ENCODE measurements around the gene RNF34. TPM values are rescaled to one million over a fixed set of nuclear protein-coding genes. Genes with fewer than 3 reads are reported as not detected.

RNF34 gene
- polyA plus RNA-seq, 1 of the 3 experiments (the other 2 are of a cell fraction): 29.4 TPM

DNA sequence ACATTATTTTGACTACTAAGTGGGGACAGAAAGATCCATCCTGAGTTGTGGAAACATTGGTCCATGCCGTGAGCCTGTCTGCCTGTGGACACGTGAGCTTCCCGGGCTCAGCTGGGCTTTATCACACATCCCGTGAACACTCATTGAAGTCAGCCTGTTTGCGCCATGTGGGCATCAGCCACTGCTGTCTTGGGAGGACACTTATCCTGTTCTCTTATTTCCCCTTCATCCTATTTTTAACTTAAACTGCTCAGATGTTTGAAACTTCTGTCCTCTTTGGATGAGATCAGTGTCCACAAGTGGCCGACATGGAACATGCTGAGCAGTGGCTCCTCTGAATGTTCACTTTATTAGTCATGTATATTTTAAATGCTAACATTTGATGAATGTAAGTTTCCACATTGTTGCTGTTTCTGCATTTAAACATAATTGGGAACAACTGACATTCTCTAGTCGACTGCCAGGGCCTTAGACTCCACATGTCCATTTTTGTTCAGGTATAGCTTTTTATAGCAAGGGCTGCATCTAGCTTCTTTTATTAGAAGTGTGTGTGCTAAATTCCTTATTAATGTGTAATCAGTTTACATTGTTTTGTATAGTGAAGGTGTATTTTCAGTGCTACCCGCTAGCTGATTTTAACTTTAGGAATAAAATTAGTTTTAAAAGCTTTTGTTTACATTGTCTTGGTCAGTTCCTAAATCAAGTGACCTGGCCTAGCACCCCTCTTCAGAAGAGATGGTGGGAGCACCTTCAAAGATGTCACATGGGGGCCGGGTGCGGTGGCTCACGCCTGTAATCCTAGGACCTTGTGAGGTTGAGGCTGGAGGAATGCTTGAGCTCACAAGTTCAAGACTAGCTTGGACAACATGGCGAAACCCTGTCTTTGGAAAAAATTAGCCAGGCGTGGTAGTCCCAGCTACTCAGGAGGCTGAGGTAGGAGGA is 24.0 kb downstream of the RNF34 start:
- Histone ChIP-seq H3F3A (replicated peaks; ENCODE audit: insufficient read depth) (peaks cover 1% of the 10 kb centered on the region), H2AFZ (ENCODE audit: low read depth) (no peak overlapping the region), H3K4me2 (no peak overlapping the region), H3K36me3 (replicated peaks in 1 of 2; ENCODE audit: control insufficient read depth in 1 of 2, insufficient read depth in 2 of 2, low read length in 1 of 2) (peaks cover 63 to 64% of the 10 kb centered on the region in 2 experiments), H3K9ac (no peak overlapping the region), H3K79me2 (ENCODE audit: insufficient read depth) (no peaks in the 10 kb centered on the region; the same call in 1 of the 2 replicates), H3K27ac (ENCODE audit: low read depth in 2 of 2, low read length in 1 of 2) (no peak overlapping the region), H3K9me2 (no peaks in the 10 kb centered on the region), H4K20me1 (ENCODE audit: insufficient read depth) (no peaks in the 10 kb centered on the region; the same call in 1 of the 2 replicates), H3K4me3 (ENCODE audit: low read depth in 2 of 2, low read length in 1 of 2) (no peak overlapping the region), H3K27me3 (ENCODE audit: insufficient read depth) (no peaks in the 10 kb centered on the region), H3K9me3 (no peaks in the 10 kb centered on the region), H3K4me1 (ENCODE audit: control insufficient read depth in 1 of 2, insufficient read depth in 2 of 2, low read depth in 1 of 2, low read length in 1 of 2) (0 out of 4 replicates have a peak, but pooled peaks cover 0 to 3% of the 10 kb centered on the region in 2 experiments)
- CTCF ChIA-PET: interaction anchor here (1.1 to 6.3 kb wide), 3 partner anchors 15 to 100 kb away, joined by 3 to 40 read pairs (median 6); no protein-coding TSS in a partner anchor
- POLR2A ChIA-PET: no interaction called here
- WGBS (ENCODE audit: low lambda C conversion rate): 89% methylated on average over 13 of the region's 13 CpGs
- TF ChIP-seq MXI1 (IDR thresholded peaks at IDR 0.05; ENCODE audit: low read depth, low read length) (no peak), TEAD4 (IDR thresholded peaks at IDR 0.05; ENCODE audit: borderline replicate concordance, insufficient read depth) (no peak), MAX (IDR thresholded peaks at IDR 0.05; ENCODE audit: low read depth) (no peak), NFIC (IDR thresholded peaks at IDR 0.05; ENCODE audit: borderline replicate concordance) (no peak), EZH2phosphoT487 (IDR thresholded peaks at IDR 0.05; ENCODE audit: borderline replicate concordance, low read depth) (no peak), SIN3A (IDR thresholded peaks at IDR 0.05; ENCODE audit: borderline replicate concordance, low read depth, low read length) (no peak), USF1 (IDR thresholded peaks at IDR 0.05; ENCODE audit: borderline replicate concordance, low read depth) (no peak), NRF1 (IDR thresholded peaks at IDR 0.05; ENCODE audit: low read depth, low read length) (no peak), JUND (IDR thresholded peaks at IDR 0.05) (no peak), YY1 (IDR thresholded peaks at IDR 0.05; ENCODE audit: low read depth) (no peak)
- TF ChIP-seq, protein P1, sequence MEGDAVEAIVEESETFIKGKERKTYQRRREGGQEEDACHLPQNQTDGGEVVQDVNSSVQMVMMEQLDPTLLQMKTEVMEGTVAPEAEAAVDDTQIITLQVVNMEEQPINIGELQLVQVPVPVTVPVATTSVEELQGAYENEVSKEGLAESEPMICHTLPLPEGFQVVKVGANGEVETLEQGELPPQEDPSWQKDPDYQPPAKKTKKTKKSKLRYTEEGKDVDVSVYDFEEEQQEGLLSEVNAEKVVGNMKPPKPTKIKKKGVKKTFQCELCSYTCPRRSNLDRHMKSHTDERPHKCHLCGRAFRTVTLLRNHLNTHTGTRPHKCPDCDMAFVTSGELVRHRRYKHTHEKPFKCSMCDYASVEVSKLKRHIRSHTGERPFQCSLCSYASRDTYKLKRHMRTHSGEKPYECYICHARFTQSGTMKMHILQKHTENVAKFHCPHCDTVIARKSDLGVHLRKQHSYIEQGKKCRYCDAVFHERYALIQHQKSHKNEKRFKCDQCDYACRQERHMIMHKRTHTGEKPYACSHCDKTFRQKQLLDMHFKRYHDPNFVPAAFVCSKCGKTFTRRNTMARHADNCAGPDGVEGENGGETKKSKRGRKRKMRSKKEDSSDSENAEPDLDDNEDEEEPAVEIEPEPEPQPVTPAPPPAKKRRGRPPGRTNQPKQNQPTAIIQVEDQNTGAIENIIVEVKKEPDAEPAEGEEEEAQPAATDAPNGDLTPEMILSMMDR (IDR thresholded peaks at IDR 0.05): no peak
- DNase-seq: no peak

- no peak overlapping the region for H3K27ac ChIP-seq (ENCODE audit: low read depth in 2 of 2, low read length in 1 of 2)
- POLR2A ChIA-PET: no interaction called here
- H3K4me3 ChIP-seq (ENCODE audit: low read depth in 2 of 2, low read length in 1 of 2): no peak overlapping the region
- no peaks in the 10 kb centered on the region for H3K27me3 ChIP-seq (ENCODE audit: insufficient read depth)
- CTCF ChIA-PET: interaction anchor here (2.1 to 6.3 kb wide), 2 partner anchors 15 to 19 kb away, joined by 6 to 40 read pairs; no protein-coding TSS in a partner anchor
- no peaks in the 10 kb centered on the region for H3K9me3 ChIP-seq
- H4K20me1 ChIP-seq (ENCODE audit: insufficient read depth): no peaks in the 10 kb centered on the region; the same call in 1 of the 2 replicates
- no peak overlapping the region for H3K4me2 ChIP-seq
- 0 out of 4 replicates have a peak, but pooled peaks cover 0 to 3% of the 10 kb centered on the region in 2 experiments for H3K4me1 ChIP-seq (ENCODE audit: control insufficient read depth in 1 of 2, insufficient read depth in 2 of 2, low read depth in 1 of 2, low read length in 1 of 2)
- H3K9me2 ChIP-seq: no peaks in the 10 kb centered on the region
- no peak overlapping the region for H2AFZ ChIP-seq (ENCODE audit: low read depth)
- H3K79me2 ChIP-seq (ENCODE audit: insufficient read depth): no peaks in the 10 kb centered on the region; the same call in 1 of the 2 replicates
- no peak for DNase-seq
- H3F3A ChIP-seq (replicated peaks; ENCODE audit: insufficient read depth): peaks cover 8% of the 10 kb centered on the region
- 100% methylated on average over 1 of the region's 1 CpG for WGBS (ENCODE audit: low lambda C conversion rate)
- no peak overlapping the region for H3K9ac ChIP-seq
- H3K36me3 ChIP-seq (replicated peaks in 1 of 2; ENCODE audit: control insufficient read depth in 1 of 2, insufficient read depth in 2 of 2, low read length in 1 of 2): peaks cover 64 to 70% of the 10 kb centered on the region in 2 experiments
- no peak for TF ChIP-seq EP300 (IDR thresholded peaks at IDR 0.05; ENCODE audit: borderline replicate concordance in 1 of 2, low read depth in 1 of 2, low read length in 1 of 2)
- no peak for TF ChIP-seq FOXJ3 (CRISPR knock-in tag; IDR thresholded peaks at IDR 0.05)
- TF ChIP-seq SIN3A (IDR thresholded peaks at IDR 0.05; ENCODE audit: borderline replicate concordance, low read depth, low read length): no peak
- TF ChIP-seq SMC3 (IDR thresholded peaks at IDR 0.05; ENCODE audit: low read depth, low read length): no peak
- TF ChIP-seq USF1 (IDR thresholded peaks at IDR 0.05; ENCODE audit: borderline replicate concordance, low read depth): no peak
- no peak for TF ChIP-seq NFIC (IDR thresholded peaks at IDR 0.05; ENCODE audit: borderline replicate concordance)
- TF ChIP-seq POLR2AphosphoS5 (IDR thresholded peaks at IDR 0.05; ENCODE audit: low read depth, low read length): no peak
- TF ChIP-seq TCF12 (IDR thresholded peaks at IDR 0.05): no peak
- TF ChIP-seq RCOR1 (IDR thresholded peaks at IDR 0.05; ENCODE audit: low read length): no peak
- TF ChIP-seq MAX (IDR thresholded peaks at IDR 0.05; ENCODE audit: low read depth): no peak
- TF ChIP-seq, protein P2, sequence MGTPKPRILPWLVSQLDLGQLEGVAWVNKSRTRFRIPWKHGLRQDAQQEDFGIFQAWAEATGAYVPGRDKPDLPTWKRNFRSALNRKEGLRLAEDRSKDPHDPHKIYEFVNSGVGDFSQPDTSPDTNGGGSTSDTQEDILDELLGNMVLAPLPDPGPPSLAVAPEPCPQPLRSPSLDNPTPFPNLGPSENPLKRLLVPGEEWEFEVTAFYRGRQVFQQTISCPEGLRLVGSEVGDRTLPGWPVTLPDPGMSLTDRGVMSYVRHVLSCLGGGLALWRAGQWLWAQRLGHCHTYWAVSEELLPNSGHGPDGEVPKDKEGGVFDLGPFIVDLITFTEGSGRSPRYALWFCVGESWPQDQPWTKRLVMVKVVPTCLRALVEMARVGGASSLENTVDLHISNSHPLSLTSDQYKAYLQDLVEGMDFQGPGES (IDR thresholded peaks at IDR 0.05; ENCODE audit: low read depth, low read length): no peak
- no peak for TF ChIP-seq RXRA (IDR thresholded peaks at IDR 0.05; ENCODE audit: borderline replicate concordance, low read depth)
- no peak for TF ChIP-seq MXI1 (IDR thresholded peaks at IDR 0.05; ENCODE audit: low read depth, low read length)
- no peak for TF ChIP-seq FOSL2 (IDR thresholded peaks at IDR 0.05; ENCODE audit: borderline replicate concordance, low read depth)
Observed at GRCh38 chr12:121424624-121424975, 24.7 kb downstream of the RNF34 start.
